HepG2 (cell line): ENCODE measurements around the gene LAMC3. TPM values are rescaled to one million over a fixed set of nuclear protein-coding genes. Genes with fewer than 3 reads are reported as not detected.

Source experiments
- ATAC-seq: fragments of 200-7000 bp; cut with Tn5 transposase; 3 replicates; pipeline ENCODE4 v1.9.1; 2020; ENCODE audit warnings: mild to moderate bottlenecking, moderate library complexity
- BruUV-seq: library from RNA; stranded (reverse); fragments of 400-500 nt; replicated peaks from 2 replicates; lab custom pipeline; 2021; lab: Mats Ljungman, UMichigan
- CTCF ChIA-PET: fragments of 300-600 bp; formaldehyde crosslinking; extraction: SDS; loops from one replicate; lab custom pipeline; 2021; ENCODE audit warnings: low total read pairs, inconsistent platforms, low intra/inter-chr PET ratio; lab: Yijun Ruan, JAX
- POLR2A ChIA-PET: fragments of 350-600 bp; sonication (Branson Sonifier 250); formaldehyde crosslinking; loops from one replicate; lab custom pipeline; 2020; ENCODE audit warnings: antibody characterized with exemption, inconsistent platforms; lab: Yijun Ruan, JAX
- DNase-seq: peaks from one replicate; pipeline ENCODE4 v3.0.0-alpha.2; 2015; ENCODE audit warnings: low spot score
- FAIRE-seq: peaks from 3 replicates; lab custom pipeline; 2011; peaks lifted over from hg19 to GRCh38; lab: Jason Lieb, UNC
- H2AFZ ChIP-seq: one replicate; pipeline ENCODE4 v1.6.1; 2011; ENCODE audit warnings: low read length, inconsistent platforms
- H3K27ac ChIP-seq: fragments of 300-600 bp; 3 replicates; pipeline ENCODE4 v1.8.0; 2011; ENCODE audit warnings: mixed run types, mild to moderate bottlenecking, mixed read lengths, low read length, inconsistent platforms; ENCODE audit not compliant: insufficient read depth; ENCODE audit errors: extremely low read length
- H3K27me3 ChIP-seq, 2 experiments: fragments of 200-600 bp in 1 of 2; 2 replicates in 1 of 2; 3 replicates in 1 of 2; pipeline versions ENCODE4 v1.6.0 to v1.8.0; 2011; ENCODE audit warnings: low read length in 2 of 2, mild to moderate bottlenecking in 2 of 2, moderate library complexity in 2 of 2, inconsistent platforms in 1 of 2; ENCODE audit not compliant: insufficient read depth in 2 of 2, control insufficient read depth in 1 of 2
- H3K36me3 ChIP-seq, 2 experiments: fragments of 200-600 bp in 1 of 2; replicated peaks in 1 of 2; 2 replicates in 1 of 2; 3 replicates in 1 of 2; pipeline versions ENCODE4 v1.5.1 to v1.8.0; 2011; ENCODE audit warnings: low read length in 2 of 2, inconsistent platforms in 1 of 2; ENCODE audit not compliant: insufficient read depth in 2 of 2, control insufficient read depth in 1 of 2
- H3K4me1 ChIP-seq: 2 replicates; pipeline ENCODE4 v1.5.1; 2012; ENCODE audit warnings: low read length, inconsistent platforms; ENCODE audit not compliant: insufficient read depth
- H3K4me2 ChIP-seq: 2 replicates; pipeline ENCODE4 v1.6.0; 2011; ENCODE audit warnings: low read depth, low read length, inconsistent platforms
- H3K4me3 ChIP-seq, 3 experiments: fragments of 200-600 bp in 1 of 3; sonication (generic), shearing (Covaris generic) in 1 of 3; replicated peaks in 1 of 3; 2 replicates each; pipeline ENCODE4 v1.5.1; 2011 to 2016; ENCODE audit warnings: low read length in 3 of 3, inconsistent platforms in 2 of 3, low read depth in 2 of 3, mild to moderate bottlenecking in 2 of 3, control low read depth in 1 of 3, mixed read lengths in 1 of 3; ENCODE audit not compliant: insufficient read depth in 1 of 3
- H3K79me2 ChIP-seq: one replicate; pipeline ENCODE4 v1.6.1; 2011; ENCODE audit warnings: low read length, inconsistent platforms; ENCODE audit not compliant: insufficient read depth
- H3K9ac ChIP-seq: 2 replicates; pipeline ENCODE4 v1.6.0; 2011; ENCODE audit warnings: mild to moderate bottlenecking, low read depth, low read length, inconsistent platforms; ENCODE audit not compliant: insufficient read depth
- H3K9me3 ChIP-seq: 2 replicates; pipeline ENCODE4 v1.5.1; 2012; ENCODE audit warnings: mild to moderate bottlenecking, low read length
- H4K20me1 ChIP-seq: 2 replicates; pipeline ENCODE4 v1.6.0; 2011; ENCODE audit warnings: inconsistent platforms, mild to moderate bottlenecking, low read length, moderate library complexity; ENCODE audit not compliant: insufficient read depth
- ARNTL ChIP-seq: sonication (generic); formaldehyde crosslinking; IDR thresholded peaks from 2 replicates; pipeline ENCODE4 v1.4.0; 2020; ENCODE audit warnings: mild to moderate bottlenecking, missing genetic modification reagents
- DPF2 ChIP-seq: sonication (generic); formaldehyde crosslinking; IDR thresholded peaks from 2 replicates; pipeline ENCODE4 v1.4.0; 2020; ENCODE audit warnings: mild to moderate bottlenecking, low read depth, missing genetic modification reagents, borderline replicate concordance
- HOXA7 ChIP-seq: sonication (generic); formaldehyde crosslinking; IDR thresholded peaks from 2 replicates; pipeline ENCODE4 v1.8.1; 2022; ENCODE audit warnings: mild to moderate bottlenecking, missing genetic modification reagents, moderate library complexity
- MEIS2 ChIP-seq: sonication (generic); formaldehyde crosslinking; IDR thresholded peaks from 2 replicates; pipeline ENCODE4 v1.9.0; 2021; ENCODE audit warnings: mild to moderate bottlenecking, missing genetic modification reagents
- TAF15 ChIP-seq: fragments of 200-400 bp; formaldehyde crosslinking; IDR thresholded peaks from one replicate; pipeline ENCODE4 v1.6.1; 2018; ENCODE audit warnings: mild to moderate bottlenecking, low read depth, low read length; ENCODE audit not compliant: poor library complexity, severe bottlenecking
- U2AF1 ChIP-seq: fragments of 200-400 bp; formaldehyde crosslinking; optimal IDR thresholded peaks from 2 replicates; pipeline ENCODE3; 2017; ENCODE audit warnings: mild to moderate bottlenecking, low read depth, low read length
- ZFP36L2 ChIP-seq: sonication (generic); formaldehyde crosslinking; IDR thresholded peaks from 2 replicates; pipeline ENCODE4 v1.4.0; 2020; ENCODE audit warnings: missing genetic modification reagents
- ZFX ChIP-seq: sonication (generic); formaldehyde crosslinking; IDR thresholded peaks from 2 replicates; pipeline ENCODE4 v1.4.0; 2020; ENCODE audit warnings: mild to moderate bottlenecking, low read depth, missing genetic modification reagents, moderate library complexity
- ZNF256 ChIP-seq: sonication (generic); formaldehyde crosslinking; conservative IDR thresholded peaks from 2 replicates; pipeline ENCODE4 v1.4.0; 2020; ENCODE audit warnings: missing genetic modification reagents
- ZNF317 ChIP-seq: sonication (generic); formaldehyde crosslinking; IDR thresholded peaks from 2 replicates; pipeline ENCODE4 v1.5.0; 2020; ENCODE audit warnings: mild to moderate bottlenecking, missing genetic modification reagents
- ZNF614 ChIP-seq: IDR thresholded peaks from 2 replicates; pipeline ENCODE4 v1.6.1; 2018; ENCODE audit warnings: missing biosample characterization, missing genetic modification reagents, inconsistent platforms, borderline replicate concordance
- WGBS: methylation state at CpG from one replicate; pipeline ENCODE4 v1.1.6; 2017; ENCODE audit warnings: low lambda C conversion rate; 5-methylcytosine and 5-hydroxymethylcytosine counted together
- in situ Hi-C: cut with HindIII; loops from 2 replicates; pipeline ENCODE4 v1.10.0; 2017; ENCODE audit warnings: low pct_unique_long_range_greater_than_20kb; ENCODE audit not compliant: extremely low pct_ligation_motif_present
- intact Hi-C: fragments of 100-400 bp; cut with micrococcal nuclease; formaldehyde crosslinking; loops from one replicate; pipeline ENCODE4 v1.10.0; 2022; ENCODE audit not compliant: unreplicated experiment
- polyA plus RNA-seq, 8 experiments: library from polyadenylated mRNA; depleted of rRNA in 3 of 8; stranded (reverse) in 7 of 8; unstranded in 1 of 8; fragments of >200 nt; fragmentation: Illumina TruSeq in 4 of 8; extraction: Trizol in 4 of 8; gene quantifications; 2 replicates each; pipeline versions ENCODE4 v1.2.1 to v1.2.3, GENCODE V29; 2011 to 2016; ENCODE audit warnings: low read depth in 4 of 8, missing spikeins in 1 of 8, mixed read lengths in 1 of 8; ENCODE audit not compliant: insufficient read depth in 1 of 8
- total RNA-seq, 5 experiments: library from RNA; depleted of rRNA; stranded (reverse); fragments of >200 nt; fragmentation: Illumina TruSeq; extraction: Trizol; gene quantifications; 2 replicates each; pipeline ENCODE4 v1.2.3, GENCODE V29; 2016; ENCODE audit warnings: low read depth in 1 of 5
- TF ChIP-seq, protein P1 (sequence below): IDR thresholded peaks from 2 replicates; pipeline ENCODE4 v1.6.1; 2016; ENCODE audit warnings: mild to moderate bottlenecking, missing biosample characterization, missing genetic modification reagents
- TF ChIP-seq, protein P2 (sequence below): sonication (generic); formaldehyde crosslinking; IDR thresholded peaks from 2 replicates; pipeline ENCODE4 v1.8.0; 2023; ENCODE audit warnings: mild to moderate bottlenecking, missing genetic modification reagents
- TF ChIP-seq, protein P3 (sequence below): sonication (generic); formaldehyde crosslinking; IDR thresholded peaks from 2 replicates; pipeline ENCODE4 v1.4.0; 2020; ENCODE audit warnings: low read depth, missing genetic modification reagents
- TF ChIP-seq, protein P4 (sequence below): sonication (generic); formaldehyde crosslinking; IDR thresholded peaks from 2 replicates; pipeline ENCODE4 v1.5.0; 2020; ENCODE audit warnings: mild to moderate bottlenecking, missing genetic modification reagents

The LAMC3 gene
- total and polyA plus RNA-seq, 2 of the 13 experiments (the other 11 are each of a cell fraction or from before 2014, with no cell fraction given), result 0.07 to 0.57 TPM

DNA sequence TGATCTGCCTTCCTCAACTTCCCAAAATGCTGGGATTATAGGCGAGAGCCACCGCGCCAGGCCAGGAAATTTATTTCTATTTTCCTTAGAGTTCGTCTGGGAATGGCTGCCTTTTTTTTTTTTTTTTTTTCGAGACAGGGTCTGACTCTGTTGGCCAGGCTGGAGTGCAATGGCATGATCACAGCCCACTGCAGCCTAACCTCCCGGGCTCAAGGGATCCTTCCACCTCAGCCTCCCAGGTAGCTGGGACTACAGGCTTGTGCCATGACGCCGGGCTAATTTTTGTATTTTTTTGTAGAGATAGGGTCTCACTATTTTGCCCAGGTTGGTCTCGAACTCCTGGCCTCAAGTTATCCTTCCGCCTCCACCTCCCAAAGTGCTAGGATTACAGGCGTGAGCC is 888 bp upstream of the LAMC3 start:
- intact Hi-C loops, result loop anchor here (5.0 kb wide), 1 partner anchor 39 kb away; no protein-coding TSS in a partner anchor

More for the DNA sequence above, 888 bp upstream of the LAMC3 start:
- POLR2A ChIA-PET, result no interaction called here
- in situ Hi-C loops, result no loop called here
- no peak for ATAC-seq
- CTCF ChIA-PET, result no interaction called here
- Histone ChIP-seq H2AFZ (no peak overlapping the region), H3K4me2 (no peak overlapping the region), H3K4me3 (no peak overlapping the region), H3K9me3 (no peaks in the 10 kb centered on the region), H3K4me1 (peaks cover 22% of the 10 kb centered on the region), H3K9ac (no peak overlapping the region), H3K36me3 (no peaks in the 10 kb centered on the region), H3K79me2 (no peaks in the 10 kb centered on the region), H3K27me3 (peaks cover 12 to 55% of the 10 kb centered on the region in 2 experiments), H4K20me1 (no peaks in the 10 kb centered on the region), H3K27ac (no peak overlapping the region)
- no peak for DNase-seq
- no peak for FAIRE-seq
- BruUV-seq, result no TSS peak
- WGBS, result 41% methylated on average over 11 of the region's 11 CpGs
- TF ChIP-seq, protein P1, sequence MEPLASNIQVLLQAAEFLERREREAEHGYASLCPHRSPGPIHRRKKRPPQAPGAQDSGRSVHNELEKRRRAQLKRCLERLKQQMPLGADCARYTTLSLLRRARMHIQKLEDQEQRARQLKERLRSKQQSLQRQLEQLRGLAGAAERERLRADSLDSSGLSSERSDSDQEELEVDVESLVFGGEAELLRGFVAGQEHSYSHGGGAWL (CRISPR knock-in tag), result no peak
- no peak for TF ChIP-seq ZNF256 (CRISPR knock-in tag)
- TF ChIP-seq DPF2 (CRISPR knock-in tag), result no peak
- no peak for TF ChIP-seq ZFP36L2 (CRISPR knock-in tag)
- no peak for TF ChIP-seq TAF15
- TF ChIP-seq, protein P2, sequence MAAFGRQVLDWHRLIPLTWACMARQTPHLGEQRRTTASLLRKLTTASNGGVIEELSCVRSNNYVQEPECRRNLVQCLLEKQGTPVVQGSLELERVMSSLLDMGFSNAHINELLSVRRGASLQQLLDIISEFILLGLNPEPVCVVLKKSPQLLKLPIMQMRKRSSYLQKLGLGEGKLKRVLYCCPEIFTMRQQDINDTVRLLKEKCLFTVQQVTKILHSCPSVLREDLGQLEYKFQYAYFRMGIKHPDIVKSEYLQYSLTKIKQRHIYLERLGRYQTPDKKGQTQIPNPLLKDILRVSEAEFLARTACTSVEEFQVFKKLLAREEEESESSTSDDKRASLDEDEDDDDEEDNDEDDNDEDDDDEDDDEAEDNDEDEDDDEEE (CRISPR knock-in tag), result no peak
- no peak for TF ChIP-seq ARNTL (CRISPR knock-in tag)
- TF ChIP-seq, protein P3, sequence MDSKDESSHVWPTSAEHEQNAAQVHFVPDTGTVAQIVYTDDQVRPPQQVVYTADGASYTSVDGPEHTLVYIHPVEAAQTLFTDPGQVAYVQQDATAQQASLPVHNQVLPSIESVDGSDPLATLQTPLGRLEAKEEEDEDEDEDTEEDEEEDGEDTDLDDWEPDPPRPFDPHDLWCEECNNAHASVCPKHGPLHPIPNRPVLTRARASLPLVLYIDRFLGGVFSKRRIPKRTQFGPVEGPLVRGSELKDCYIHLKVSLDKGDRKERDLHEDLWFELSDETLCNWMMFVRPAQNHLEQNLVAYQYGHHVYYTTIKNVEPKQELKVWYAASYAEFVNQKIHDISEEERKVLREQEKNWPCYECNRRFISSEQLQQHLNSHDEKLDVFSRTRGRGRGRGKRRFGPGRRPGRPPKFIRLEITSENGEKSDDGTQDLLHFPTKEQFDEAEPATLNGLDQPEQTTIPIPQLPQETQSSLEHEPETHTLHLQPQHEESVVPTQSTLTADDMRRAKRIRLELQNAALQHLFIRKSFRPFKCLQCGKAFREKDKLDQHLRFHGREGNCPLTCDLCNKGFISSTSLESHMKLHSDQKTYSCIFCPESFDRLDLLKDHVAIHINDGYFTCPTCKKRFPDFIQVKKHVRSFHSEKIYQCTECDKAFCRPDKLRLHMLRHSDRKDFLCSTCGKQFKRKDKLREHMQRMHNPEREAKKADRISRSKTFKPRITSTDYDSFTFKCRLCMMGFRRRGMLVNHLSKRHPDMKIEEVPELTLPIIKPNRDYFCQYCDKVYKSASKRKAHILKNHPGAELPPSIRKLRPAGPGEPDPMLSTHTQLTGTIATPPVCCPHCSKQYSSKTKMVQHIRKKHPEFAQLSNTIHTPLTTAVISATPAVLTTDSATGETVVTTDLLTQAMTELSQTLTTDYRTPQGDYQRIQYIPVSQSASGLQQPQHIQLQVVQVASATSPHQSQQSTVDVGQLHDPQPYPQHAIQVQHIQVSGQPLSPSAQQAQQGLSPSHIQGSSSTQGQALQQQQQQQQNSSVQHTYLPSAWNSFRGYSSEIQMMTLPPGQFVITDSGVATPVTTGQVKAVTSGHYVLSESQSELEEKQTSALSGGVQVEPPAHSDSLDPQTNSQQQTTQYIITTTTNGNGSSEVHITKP, result no peak
- TF ChIP-seq, protein P4, sequence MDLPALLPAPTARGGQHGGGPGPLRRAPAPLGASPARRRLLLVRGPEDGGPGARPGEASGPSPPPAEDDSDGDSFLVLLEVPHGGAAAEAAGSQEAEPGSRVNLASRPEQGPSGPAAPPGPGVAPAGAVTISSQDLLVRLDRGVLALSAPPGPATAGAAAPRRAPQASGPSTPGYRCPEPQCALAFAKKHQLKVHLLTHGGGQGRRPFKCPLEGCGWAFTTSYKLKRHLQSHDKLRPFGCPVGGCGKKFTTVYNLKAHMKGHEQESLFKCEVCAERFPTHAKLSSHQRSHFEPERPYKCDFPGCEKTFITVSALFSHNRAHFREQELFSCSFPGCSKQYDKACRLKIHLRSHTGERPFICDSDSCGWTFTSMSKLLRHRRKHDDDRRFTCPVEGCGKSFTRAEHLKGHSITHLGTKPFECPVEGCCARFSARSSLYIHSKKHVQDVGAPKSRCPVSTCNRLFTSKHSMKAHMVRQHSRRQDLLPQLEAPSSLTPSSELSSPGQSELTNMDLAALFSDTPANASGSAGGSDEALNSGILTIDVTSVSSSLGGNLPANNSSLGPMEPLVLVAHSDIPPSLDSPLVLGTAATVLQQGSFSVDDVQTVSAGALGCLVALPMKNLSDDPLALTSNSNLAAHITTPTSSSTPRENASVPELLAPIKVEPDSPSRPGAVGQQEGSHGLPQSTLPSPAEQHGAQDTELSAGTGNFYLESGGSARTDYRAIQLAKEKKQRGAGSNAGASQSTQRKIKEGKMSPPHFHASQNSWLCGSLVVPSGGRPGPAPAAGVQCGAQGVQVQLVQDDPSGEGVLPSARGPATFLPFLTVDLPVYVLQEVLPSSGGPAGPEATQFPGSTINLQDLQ, result no peak
- TF ChIP-seq U2AF1, result no peak
- TF ChIP-seq HOXA7 (CRISPR knock-in tag), result no peak
- TF ChIP-seq ZFX (CRISPR knock-in tag), result no peak
- no peak for TF ChIP-seq MEIS2 (CRISPR knock-in tag)
- TF ChIP-seq ZNF614 (CRISPR knock-in tag), result no peak
- no peak for TF ChIP-seq ZNF317 (CRISPR knock-in tag)
